ENCODE measurements around the gene TCEANC2. TPM values are rescaled to one million over a fixed set of nuclear protein-coding genes. Genes with fewer than 3 reads are reported as not detected.

TCEANC2 gene
- total RNA-seq, 1 experiment from 2014 or later = 4.2 TPM

DNA sequence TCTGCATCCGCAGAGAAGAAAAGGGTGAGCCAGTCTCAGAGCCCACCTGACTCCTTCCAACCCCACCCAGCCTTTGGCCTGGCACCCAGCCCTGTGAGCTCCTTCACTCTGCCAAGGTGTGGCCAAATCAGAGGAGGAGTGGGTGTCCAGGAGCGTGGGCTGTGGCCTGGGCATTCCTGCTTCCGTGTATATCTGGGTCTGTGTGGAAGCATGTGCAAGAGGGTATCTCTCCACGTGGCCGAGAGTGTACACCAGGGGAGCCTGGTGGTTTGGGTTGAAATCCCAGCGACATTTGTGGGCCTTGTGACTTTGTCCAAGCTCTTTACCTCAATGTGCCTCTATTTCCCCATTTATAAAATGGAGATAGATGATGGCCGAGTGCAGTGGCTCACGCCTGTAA lies 69.6 kb downstream of the TCEANC2 start:
- H3K4me1 ChIP-seq (ENCODE audit: insufficient read depth, low read length, poor library complexity, severe bottlenecking) = no peaks in the 10 kb centered on the region
- H3K27ac ChIP-seq (ENCODE audit: low read depth, low read length, poor library complexity, severe bottlenecking) = no peak overlapping the region
- no peak overlapping the region for H3K4me3 ChIP-seq (ENCODE audit: low read depth, low read length, poor library complexity, severe bottlenecking)
- DNase-seq (ENCODE audit: low spot score) = no peak
- BruUV-seq (replicated peaks) = no TSS peak
- ChIA-PET POLR2A (ENCODE audit: low non-redundant PET) (no interaction called here), CTCF (no interaction called here)
- TF ChIP-seq EZH2 (IDR thresholded peaks at IDR 0.05; ENCODE audit: borderline replicate concordance, low read depth, low read length, poor library complexity, severe bottlenecking) = no peak
- TF ChIP-seq, protein P1, sequence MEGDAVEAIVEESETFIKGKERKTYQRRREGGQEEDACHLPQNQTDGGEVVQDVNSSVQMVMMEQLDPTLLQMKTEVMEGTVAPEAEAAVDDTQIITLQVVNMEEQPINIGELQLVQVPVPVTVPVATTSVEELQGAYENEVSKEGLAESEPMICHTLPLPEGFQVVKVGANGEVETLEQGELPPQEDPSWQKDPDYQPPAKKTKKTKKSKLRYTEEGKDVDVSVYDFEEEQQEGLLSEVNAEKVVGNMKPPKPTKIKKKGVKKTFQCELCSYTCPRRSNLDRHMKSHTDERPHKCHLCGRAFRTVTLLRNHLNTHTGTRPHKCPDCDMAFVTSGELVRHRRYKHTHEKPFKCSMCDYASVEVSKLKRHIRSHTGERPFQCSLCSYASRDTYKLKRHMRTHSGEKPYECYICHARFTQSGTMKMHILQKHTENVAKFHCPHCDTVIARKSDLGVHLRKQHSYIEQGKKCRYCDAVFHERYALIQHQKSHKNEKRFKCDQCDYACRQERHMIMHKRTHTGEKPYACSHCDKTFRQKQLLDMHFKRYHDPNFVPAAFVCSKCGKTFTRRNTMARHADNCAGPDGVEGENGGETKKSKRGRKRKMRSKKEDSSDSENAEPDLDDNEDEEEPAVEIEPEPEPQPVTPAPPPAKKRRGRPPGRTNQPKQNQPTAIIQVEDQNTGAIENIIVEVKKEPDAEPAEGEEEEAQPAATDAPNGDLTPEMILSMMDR (conservative IDR thresholded peaks at IDR 0.05; ENCODE audit: low read depth, low read length) = no peak
- no peaks in the 10 kb centered on the region for H3K36me3 ChIP-seq (ENCODE audit: insufficient read depth, low read length, poor library complexity, severe bottlenecking)
- H3K27me3 ChIP-seq (replicated peaks; ENCODE audit: insufficient read depth, low read depth, low read length, poor library complexity) = no peaks in the 10 kb centered on the region
- intact Hi-C loops (cut with micrococcal nuclease; ENCODE audit: unreplicated experiment) = loop anchor here (2.0 kb wide), 1 partner anchor 366 kb away; no protein-coding TSS in a partner anchor
- no peaks in the 10 kb centered on the region for H3K9me3 ChIP-seq (ENCODE audit: low read depth, low read length, poor library complexity, severe bottlenecking)

DNA sequence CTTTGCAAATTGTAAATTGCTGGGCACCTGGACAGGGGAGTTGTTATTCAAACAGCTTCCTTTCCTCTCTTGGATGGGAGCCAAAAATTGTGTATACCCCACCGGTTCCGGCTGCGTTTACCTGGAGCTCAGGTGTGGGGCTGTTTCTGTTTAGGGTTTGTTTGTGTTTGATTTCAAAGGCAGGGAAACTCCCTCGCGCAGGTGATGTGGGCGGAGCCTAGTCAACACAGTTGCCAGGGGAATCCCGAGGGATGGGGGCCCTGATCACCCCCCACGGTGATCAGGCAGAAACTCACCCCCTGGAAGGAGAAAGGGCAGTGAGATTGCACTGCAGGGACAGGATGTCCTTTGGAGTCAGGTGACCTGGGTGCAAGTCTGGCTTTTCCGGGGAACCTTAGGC lies 71.1 kb downstream of the TCEANC2 start:
- H3K9me3 ChIP-seq (ENCODE audit: low read depth, low read length, poor library complexity, severe bottlenecking) = no peaks in the 10 kb centered on the region
- H3K27me3 ChIP-seq (replicated peaks; ENCODE audit: insufficient read depth, low read depth, low read length, poor library complexity) = no peaks in the 10 kb centered on the region
- no peaks in the 10 kb centered on the region for H3K4me1 ChIP-seq (ENCODE audit: insufficient read depth, low read length, poor library complexity, severe bottlenecking)
- no peak overlapping the region for H3K4me3 ChIP-seq (ENCODE audit: low read depth, low read length, poor library complexity, severe bottlenecking)
- POLR2A ChIA-PET (ENCODE audit: low non-redundant PET) = no interaction called here
- H3K36me3 ChIP-seq (ENCODE audit: insufficient read depth, low read length, poor library complexity, severe bottlenecking) = no peaks in the 10 kb centered on the region
- no peak for DNase-seq (ENCODE audit: low spot score)
- BruUV-seq (replicated peaks) = no TSS peak
- H3K27ac ChIP-seq (ENCODE audit: low read depth, low read length, poor library complexity, severe bottlenecking) = no peak overlapping the region
- no peak for TF ChIP-seq EZH2 (IDR thresholded peaks at IDR 0.05; ENCODE audit: borderline replicate concordance, low read depth, low read length, poor library complexity, severe bottlenecking)
- TF ChIP-seq, protein P1 (conservative IDR thresholded peaks at IDR 0.05; ENCODE audit: low read depth, low read length) = no peak
- intact Hi-C loops (cut with micrococcal nuclease; ENCODE audit: unreplicated experiment) = no loop called here
- CTCF ChIA-PET = no interaction called here

DNA sequence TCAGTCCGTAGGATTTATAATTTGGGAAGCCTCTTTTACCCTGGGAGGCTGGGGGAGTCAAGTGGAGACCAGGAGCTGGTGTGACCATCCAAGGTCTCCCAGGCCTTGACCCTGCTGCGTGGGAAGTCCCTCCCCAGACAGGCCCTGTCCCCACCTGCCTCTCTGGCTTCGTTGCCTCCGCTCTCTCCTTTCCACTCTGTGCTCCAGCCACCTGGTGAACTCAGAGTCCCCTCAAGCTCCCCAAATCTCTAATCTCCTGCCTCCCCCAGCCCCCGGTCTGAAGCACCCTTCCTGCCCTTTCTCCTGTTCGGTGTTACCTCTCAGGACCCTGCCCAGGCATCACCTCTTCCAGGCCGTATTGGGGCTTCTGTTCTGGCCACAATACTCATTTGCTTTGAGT lies 71.5 kb downstream of the TCEANC2 start:
- Histone ChIP-seq H3K4me1 (ENCODE audit: insufficient read depth, low read length, poor library complexity, severe bottlenecking) (no peaks in the 10 kb centered on the region), H3K27me3 (replicated peaks; ENCODE audit: insufficient read depth, low read depth, low read length, poor library complexity) (no peaks in the 10 kb centered on the region), H3K36me3 (ENCODE audit: insufficient read depth, low read length, poor library complexity, severe bottlenecking) (no peaks in the 10 kb centered on the region), H3K9me3 (ENCODE audit: low read depth, low read length, poor library complexity, severe bottlenecking) (no peaks in the 10 kb centered on the region), H3K27ac (ENCODE audit: low read depth, low read length, poor library complexity, severe bottlenecking) (no peak overlapping the region), H3K4me3 (ENCODE audit: low read depth, low read length, poor library complexity, severe bottlenecking) (no peak overlapping the region)
- ChIA-PET POLR2A (ENCODE audit: low non-redundant PET) (no interaction called here), CTCF (no interaction called here)
- no TSS peak for BruUV-seq (replicated peaks)
- DNase-seq (ENCODE audit: low spot score) = no peak
- TF ChIP-seq EZH2 (IDR thresholded peaks at IDR 0.05; ENCODE audit: borderline replicate concordance, low read depth, low read length, poor library complexity, severe bottlenecking) = no peak
- TF ChIP-seq, protein P1 (conservative IDR thresholded peaks at IDR 0.05; ENCODE audit: low read depth, low read length) = no peak
- intact Hi-C loops (cut with micrococcal nuclease; ENCODE audit: unreplicated experiment) = no loop called here

All from A673 (cell line).